H9 (cell line): ENCODE results near the gene ADAM19. TPM values are rescaled to one million over a fixed set of nuclear protein-coding genes. Genes with fewer than 3 reads are reported as not detected.

ENCODE experiments used
- DNase-seq: peaks from one replicate; pipeline ENCODE4 v3.0.0-alpha.2; 2017
- H2AFZ ChIP-seq: one replicate; pipeline ENCODE4 v1.6.1; 2013; ENCODE audit warnings: mild to moderate bottlenecking, low read length, control low read depth, moderate library complexity
- H2AK5ac ChIP-seq: 2 replicates; pipeline ENCODE4 v1.6.1; 2013; ENCODE audit warnings: low read length, control low read depth, mixed read lengths; ENCODE audit not compliant: insufficient read length
- H2BK120ac ChIP-seq: one replicate; pipeline ENCODE4 v1.6.1; 2013; ENCODE audit warnings: low read depth, mild to moderate bottlenecking, low read length, control low read depth, inconsistent platforms; ENCODE audit not compliant: poor library complexity, severe bottlenecking
- H2BK12ac ChIP-seq: 2 replicates; pipeline ENCODE4 v1.6.1; 2013; ENCODE audit warnings: low read length, control low read depth, mixed read lengths, low read depth; ENCODE audit not compliant: insufficient read length
- H2BK15ac ChIP-seq: 2 replicates; pipeline ENCODE4 v1.6.1; 2013; ENCODE audit warnings: low read depth, low read length, control low read depth
- H2BK20ac ChIP-seq: one replicate; pipeline ENCODE4 v1.6.1; 2013; ENCODE audit warnings: low read depth, mild to moderate bottlenecking, low read length, control low read depth, inconsistent platforms; ENCODE audit not compliant: poor library complexity, severe bottlenecking
- H2BK5ac ChIP-seq: 2 replicates; pipeline ENCODE4 v1.6.1; 2013; ENCODE audit warnings: low read length, control low read depth, mixed read lengths; ENCODE audit not compliant: insufficient read length
- H3K14ac ChIP-seq: 2 replicates; pipeline ENCODE4 v1.6.1; 2013; ENCODE audit warnings: low read length, control low read depth; ENCODE audit not compliant: insufficient read depth
- H3K18ac ChIP-seq: 2 replicates; pipeline ENCODE4 v1.6.1; 2013; ENCODE audit warnings: low read depth, mild to moderate bottlenecking, mixed read lengths, low read length, control low read depth; ENCODE audit not compliant: insufficient read length
- H3K23ac ChIP-seq: 2 replicates; pipeline ENCODE4 v1.6.1; 2013; ENCODE audit warnings: low read length, control low read depth, mixed read lengths, low read depth; ENCODE audit not compliant: insufficient read length
- H3K23me2 ChIP-seq: 2 replicates; pipeline ENCODE4 v1.6.1; 2013; ENCODE audit warnings: low read depth, mild to moderate bottlenecking, mixed read lengths, low read length, control low read depth; ENCODE audit not compliant: insufficient read length, poor library complexity, severe bottlenecking
- H3K27ac ChIP-seq: 2 replicates; pipeline ENCODE4 v1.5.1; 2013; ENCODE audit warnings: low read length, control low read depth, mixed read lengths, low read depth; ENCODE audit not compliant: insufficient read length
- H3K27me3 ChIP-seq: 2 replicates; pipeline ENCODE4 v1.6.1; 2013; ENCODE audit warnings: low read length, control low read depth, inconsistent platforms; ENCODE audit not compliant: insufficient read depth
- H3K4ac ChIP-seq: 2 replicates; pipeline ENCODE4 v1.6.1; 2013; ENCODE audit warnings: low read depth, mild to moderate bottlenecking, control low read depth, inconsistent platforms, low read length, moderate library complexity
- H3K4me1 ChIP-seq: 2 replicates; pipeline ENCODE4 v1.6.1; 2013; ENCODE audit warnings: low read length, control low read depth, inconsistent platforms; ENCODE audit not compliant: insufficient read depth
- H3K4me2 ChIP-seq: 2 replicates; pipeline ENCODE4 v1.6.1; 2013; ENCODE audit warnings: low read length, control low read depth, mixed read lengths; ENCODE audit not compliant: insufficient read length, insufficient read depth
- H3K56ac ChIP-seq: 2 replicates; pipeline ENCODE4 v1.6.1; 2013; ENCODE audit warnings: low read depth, mild to moderate bottlenecking, mixed read lengths, low read length, control low read depth; ENCODE audit not compliant: insufficient read length
- H3K79me1 ChIP-seq: 2 replicates; pipeline ENCODE4 v1.6.1; 2013; ENCODE audit warnings: low read depth, mild to moderate bottlenecking, moderate library complexity, low read length, control low read depth, inconsistent platforms; ENCODE audit not compliant: insufficient read depth, poor library complexity, severe bottlenecking
- H3K79me2 ChIP-seq: 2 replicates; pipeline ENCODE4 v1.6.1; 2013; ENCODE audit warnings: low read length, control low read depth, inconsistent platforms; ENCODE audit not compliant: insufficient read depth
- H3K9ac ChIP-seq: 2 replicates; pipeline ENCODE4 v1.6.1; 2013; ENCODE audit warnings: low read length, control low read depth, mixed read lengths; ENCODE audit not compliant: insufficient read length; ENCODE audit errors: extremely low read depth
- H3K9me3 ChIP-seq: one replicate; pipeline ENCODE4 v1.6.1; 2013; ENCODE audit warnings: low read depth, low read length, inconsistent platforms; ENCODE audit not compliant: control insufficient read depth
- H3T11ph ChIP-seq: one replicate; pipeline ENCODE4 v1.6.1; 2013; ENCODE audit warnings: mild to moderate bottlenecking, low read length, control low read depth, inconsistent platforms
- H4K20me1 ChIP-seq: one replicate; pipeline ENCODE4 v1.6.1; 2013; ENCODE audit not compliant: control insufficient read depth, insufficient read length, insufficient read depth
- H4K5ac ChIP-seq: 2 replicates; pipeline ENCODE4 v1.6.1; 2013; ENCODE audit warnings: low read depth, mild to moderate bottlenecking, mixed read lengths, low read length, control low read depth; ENCODE audit not compliant: insufficient read length
- H4K8ac ChIP-seq: replicated peaks from 2 replicates; pipeline ENCODE4 v1.6.1; 2013; ENCODE audit warnings: low read length, control low read depth, mixed read lengths, low read depth; ENCODE audit not compliant: insufficient read length
- H4K91ac ChIP-seq: 2 replicates; pipeline ENCODE4 v1.6.1; 2013; ENCODE audit warnings: low read depth, mild to moderate bottlenecking, moderate library complexity, mixed read lengths, low read length, control low read depth; ENCODE audit not compliant: insufficient read length
- H3K27ac Mint-ChIP-seq, 3 experiments: 2 replicates in 2 of 3; 3 replicates in 1 of 3; pipeline ENCODE4 v1.8.0; 2020 to 2021; ENCODE audit warnings: mixed read lengths in 3 of 3, mild to moderate bottlenecking in 1 of 3, moderate library complexity in 1 of 3
- H3K27me3 Mint-ChIP-seq: 2 replicates; pipeline ENCODE4 v1.8.0; 2021; ENCODE audit warnings: low read depth, mild to moderate bottlenecking, moderate library complexity, mixed read lengths
- H3K36me3 Mint-ChIP-seq, 3 experiments: 2 replicates in 2 of 3; 3 replicates in 1 of 3; pipeline ENCODE4 v1.8.0; 2020 to 2021; ENCODE audit warnings: low read depth in 3 of 3, mixed read lengths in 3 of 3; ENCODE audit not compliant: insufficient read depth in 1 of 3
- H3K4me1 Mint-ChIP-seq, 2 experiments: 2 replicates each; pipeline ENCODE4 v1.8.0; 2020; ENCODE audit warnings: mixed read lengths in 2 of 2
- H3K4me3 Mint-ChIP-seq, 2 experiments: 2 replicates in 1 of 2; 3 replicates in 1 of 2; pipeline ENCODE4 v1.8.0; 2020 to 2021; ENCODE audit warnings: mild to moderate bottlenecking in 2 of 2, mixed read lengths in 2 of 2, moderate library complexity in 1 of 2
- H3K9me3 Mint-ChIP-seq, 2 experiments: 2 replicates in 1 of 2; 3 replicates in 1 of 2; pipeline ENCODE4 v1.8.0; 2020; ENCODE audit warnings: mild to moderate bottlenecking in 2 of 2, mixed read lengths in 2 of 2, moderate library complexity in 1 of 2
- CTCF ChIP-seq: fragments of 200-600 bp; sonication (generic); conservative IDR thresholded peaks from 3 replicates; pipeline ENCODE4 v1.8.0; 2021; ENCODE audit warnings: antibody characterized with exemption, mild to moderate bottlenecking
- WGBS: extraction: QIAGEN DNeasy Blood & Tissue Kit; methylation state at CpG from one replicate; pipeline ENCODE4 v1.1.7; 2013; ENCODE audit warnings: missing lambda C conversion rate, low lambda C conversion rate, mixed read lengths; ENCODE audit not compliant: insufficient read length; ENCODE audit errors: extremely low coverage; 5-methylcytosine and 5-hydroxymethylcytosine counted together
- total RNA-seq: library from RNA; stranded (reverse); gene quantifications from 2 replicates; pipeline ENCODE4 v1.2.1, GENCODE V29; 2021

ADAM19 gene
- total RNA-seq, 1 experiment from 2014 or later, result 9.9 TPM

GRCh38 chr5:157504053-157504452 lies 71.5 kb downstream of the ADAM19 start:
- no peak overlapping the region for H2AK5ac ChIP-seq
- H2AFZ ChIP-seq, result no peak overlapping the region
- H3K79me2 ChIP-seq, result no peaks in the 10 kb centered on the region

More at GRCh38 chr5:157504053-157504452, 71.5 kb downstream of the ADAM19 start:
- Histone ChIP-seq H2BK120ac (no peak overlapping the region), H3K27ac (no peak overlapping the region), H4K20me1 (no peaks in the 10 kb centered on the region), H3K4me2 (no peak overlapping the region), H3K23me2 (no peaks in the 10 kb centered on the region), H2BK5ac (no peak overlapping the region), H3K14ac (no peak overlapping the region), H3K18ac (no peak overlapping the region), H2BK15ac (no peak overlapping the region), H3K9ac (no peak overlapping the region), H4K91ac (no peak overlapping the region), H3K23ac (no peak overlapping the region), H4K8ac (no peak overlapping the region), H2BK20ac (no peak overlapping the region), H3K4ac (no peak overlapping the region), H4K5ac (no peak overlapping the region), H3T11ph (no peak overlapping the region), H3K79me1 (no peaks in the 10 kb centered on the region), H3K9me3 (no peaks in the 10 kb centered on the region), H3K27me3 (no peaks in the 10 kb centered on the region), H3K56ac (no peak overlapping the region), H3K4me1 (no peaks in the 10 kb centered on the region; the same call in 1 of the 2 replicates), H2BK12ac (no peak overlapping the region)
- Mint-ChIP-seq H3K27me3 (no peaks in the 10 kb centered on the region), H3K36me3 (peaks cover 5 to 6% (median 5%) of the 10 kb centered on the region in 3 experiments; a peak in 3 of 7 replicates), H3K4me3 (no peak overlapping the region), H3K27ac (no peak overlapping the region), H3K9me3 (no peaks in the 10 kb centered on the region), H3K4me1 (no peaks in the 10 kb centered on the region)
- no peak for TF ChIP-seq CTCF
- WGBS, result no CpG with 5 or more reads among the region's 8 CpGs
- no peak for DNase-seq
